HG02884 (cell line): ENCODE measurements around the gene STPG1.

Experiments used
- ATAC-seq: cut with Tn5 transposase; IDR thresholded peaks from one replicate; pipeline ENCODE4 v1.9.1; 2021; ENCODE audit warnings: mild to moderate bottlenecking, moderate library complexity; ENCODE audit not compliant: unreplicated experiment

Gene STPG1

GRCh38 chr1:24319962-24320361 lies 93.6 kb downstream of the STPG1 start:
- no peak for ATAC-seq

- no peak for ATAC-seq
Measured at GRCh38 chr1:24319312-24319863, 94.2 kb downstream of the STPG1 start, which contains the start of gene GRHL3. GRHL3 (plus strand) TSS chr1:24319357; CDS start chr1:24319552, 195 bp downstream.

GRCh38 chr1:24318615-24319311 lies 94.8 kb downstream of the STPG1 start:
- no peak for ATAC-seq

GRCh38 chr1:24317956-24318614 lies 95.5 kb downstream of the STPG1 start:
- no peak for ATAC-seq

- no peak for ATAC-seq
Measured at GRCh38 chr1:24317081-24317480, 96.5 kb downstream of the STPG1 start.

GRCh38 chr1:24316645-24317044 lies 96.9 kb downstream of the STPG1 start:
- ATAC-seq = no peak

GRCh38 chr1:24315391-24315790 lies 98.2 kb downstream of the STPG1 start:
- no peak for ATAC-seq

GRCh38 chr1:24311741-24312140 lies 101.8 kb downstream of the STPG1 start:
- no peak for ATAC-seq

GRCh38 chr1:24311234-24311633 lies 102.3 kb downstream of the STPG1 start:
- no peak for ATAC-seq

GRCh38 chr1:24309762-24310485 lies 103.7 kb downstream of the STPG1 start:
- no peak for ATAC-seq

GRCh38 chr1:24308365-24309015 lies 105.1 kb downstream of the STPG1 start:
- ATAC-seq = no peak
